DMS114 treated with DMSO at 0.1 percent for 48 hours (cell line): ENCODE measurements around the gene RFTN1.
"Not testable (repeated sequence)": the region's sequence is repeated elsewhere in the genome, so short reads cannot be mapped to it uniquely, and the experiment has no call there.

ENCODE experiments used
- DNase-seq: peaks from one replicate; lab custom pipeline; 2025; ENCODE audit not compliant: unreplicated experiment; lab: John Stamatoyannopoulos, UW

RFTN1 gene

DNA sequence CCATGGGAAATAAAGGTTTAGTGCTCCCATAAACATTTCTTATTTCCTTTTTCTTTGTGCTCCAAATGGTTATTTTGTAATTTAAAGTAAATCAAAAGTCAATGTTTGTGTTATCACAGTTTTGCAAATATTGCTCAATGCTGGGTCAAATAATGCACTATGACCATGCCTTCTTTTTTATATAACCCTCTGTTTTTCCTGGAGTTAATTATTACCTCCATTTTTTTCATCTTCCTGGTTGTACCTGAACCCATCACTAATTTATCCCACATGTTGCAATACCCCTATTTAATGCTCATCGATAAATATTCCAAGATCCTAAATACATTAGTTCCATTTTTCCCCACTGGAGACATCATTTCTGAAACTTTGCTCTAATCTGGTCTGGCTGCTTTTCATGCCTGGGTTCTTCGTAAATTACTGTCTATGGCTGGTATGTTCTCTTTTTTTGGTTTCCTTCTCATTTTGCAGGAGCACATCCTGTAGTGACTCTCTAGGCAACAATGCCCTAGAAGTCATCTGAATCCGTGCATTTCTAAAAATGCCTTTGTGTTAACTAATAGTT, 182.1 kb downstream of the RFTN1 start:
- DNase-seq: no peak

DNA sequence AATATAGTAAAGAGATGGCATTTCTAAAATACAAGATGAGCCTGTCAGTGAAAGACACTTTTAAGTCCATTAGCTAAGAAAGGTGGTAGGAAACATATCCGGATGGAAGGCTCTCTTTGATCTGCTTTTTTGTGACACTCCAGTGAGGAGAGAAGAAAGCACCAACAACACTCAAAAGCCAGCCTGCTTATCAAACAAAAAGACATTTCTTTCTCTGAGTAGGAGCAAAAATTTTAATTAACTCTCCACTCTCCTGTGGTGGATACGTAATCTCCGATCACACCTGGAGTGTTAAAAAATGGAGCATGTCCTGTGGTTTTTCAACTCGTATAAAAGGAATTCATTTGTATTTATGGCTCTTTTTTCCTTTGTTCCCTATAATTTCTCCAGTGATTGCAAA, 183.1 kb downstream of the RFTN1 start:
- no peak for DNase-seq

DNA sequence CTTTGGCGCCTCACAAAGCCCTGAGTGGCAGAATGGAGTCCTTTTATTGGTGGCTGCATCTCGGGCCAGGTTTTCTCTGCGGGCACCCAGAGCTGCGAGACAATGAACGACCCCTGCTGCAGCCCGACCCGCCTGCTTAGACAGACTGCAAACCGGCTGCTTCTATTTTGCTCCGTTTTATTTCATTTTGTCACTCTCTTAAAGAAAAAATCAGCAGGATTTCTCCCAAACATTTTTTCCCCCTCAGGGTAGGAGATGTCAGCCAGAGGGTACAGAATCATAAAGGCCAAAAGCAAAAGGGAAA, 183.7 kb downstream of the RFTN1 start:
- DNase-seq: no peak

- DNase-seq: no peak
These were observed 184.3 kb downstream of the RFTN1 start for GRCh38 chr3:16329036-16329825.

- DNase-seq: no peak
These were observed 185.4 kb downstream of the RFTN1 start for GRCh38 chr3:16328124-16328523.

- DNase-seq: no peak
These were observed 186.7 kb downstream of the RFTN1 start for GRCh38 chr3:16326724-16327349.

DNA sequence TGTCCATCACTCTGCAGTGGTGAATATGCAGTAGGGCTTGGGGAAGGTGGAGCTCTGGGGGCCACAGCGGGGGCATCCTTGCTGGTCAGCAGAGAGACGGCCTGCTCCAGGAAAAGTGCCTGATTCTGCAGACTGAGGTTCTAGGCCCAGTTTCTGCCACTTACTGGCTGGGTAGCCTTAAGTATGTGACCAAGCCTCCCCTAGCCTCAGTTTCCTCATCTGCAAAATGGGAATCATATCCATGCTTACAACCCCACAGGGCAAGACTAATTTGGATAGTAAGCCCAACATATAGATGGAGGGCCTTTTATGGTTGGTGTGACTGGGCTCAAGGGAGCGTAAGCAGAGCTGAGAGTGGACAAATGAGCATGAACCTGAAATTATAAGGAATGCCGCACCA, 187.6 kb downstream of the RFTN1 start:
- DNase-seq: no peak

- DNase-seq: no peak
These were observed 189.8 kb downstream of the RFTN1 start for GRCh38 chr3:16323737-16324136.

DNA sequence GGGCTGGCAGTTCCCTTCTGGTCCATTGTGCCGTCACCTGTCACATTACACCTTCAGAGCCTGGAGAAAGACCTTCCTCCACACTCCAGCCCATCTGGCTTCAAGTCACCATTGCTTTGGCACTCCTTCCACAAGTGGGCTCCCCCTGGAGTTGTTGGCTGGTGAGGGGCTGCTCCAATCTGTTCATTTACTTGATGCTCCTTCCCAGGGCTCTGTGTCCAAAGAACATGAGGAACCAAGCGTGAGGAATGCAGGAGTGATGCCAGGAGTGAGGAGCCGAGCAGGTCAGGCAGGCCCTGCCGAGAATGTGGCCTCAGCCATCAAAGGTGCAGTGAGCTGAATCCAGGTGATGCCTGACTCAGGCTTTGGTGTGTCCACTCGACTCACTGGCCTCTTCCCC, 191.3 kb downstream of the RFTN1 start:
- DNase-seq: no peak

GRCh38 chr3:16320711-16321110, 192.8 kb downstream of the RFTN1 start:
- no peak for DNase-seq

GRCh38 chr3:16319723-16320122, 193.8 kb downstream of the RFTN1 start:
- no peak for DNase-seq

DNA sequence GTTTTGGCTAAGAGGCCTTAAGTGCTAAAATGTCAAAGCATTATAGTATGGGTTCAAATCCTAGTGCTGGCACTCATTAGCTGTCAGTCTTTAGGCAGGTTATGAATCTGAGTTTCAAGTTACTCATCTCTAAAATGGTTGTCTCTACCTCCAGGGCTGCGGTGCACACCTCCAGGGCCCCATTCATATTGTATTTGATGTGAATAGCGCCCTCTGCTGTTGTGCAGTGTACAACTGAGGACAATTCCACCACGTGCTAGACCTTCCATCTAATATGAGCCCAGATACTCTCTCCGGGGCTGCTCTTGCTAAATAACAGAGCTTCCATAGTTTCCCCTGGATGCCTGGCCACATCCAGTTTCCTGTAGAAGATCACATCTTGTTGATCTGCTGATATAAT, 194.2 kb downstream of the RFTN1 start:
- no peak for DNase-seq

- no peak for DNase-seq
These were observed 195.3 kb downstream of the RFTN1 start for GRCh38 chr3:16318176-16318575.

- DNase-seq: no peak
These were observed 195.9 kb downstream of the RFTN1 start for GRCh38 chr3:16317561-16317945.

GRCh38 chr3:16316847-16317560, 196.5 kb downstream of the RFTN1 start:
- no peak for DNase-seq

DNA sequence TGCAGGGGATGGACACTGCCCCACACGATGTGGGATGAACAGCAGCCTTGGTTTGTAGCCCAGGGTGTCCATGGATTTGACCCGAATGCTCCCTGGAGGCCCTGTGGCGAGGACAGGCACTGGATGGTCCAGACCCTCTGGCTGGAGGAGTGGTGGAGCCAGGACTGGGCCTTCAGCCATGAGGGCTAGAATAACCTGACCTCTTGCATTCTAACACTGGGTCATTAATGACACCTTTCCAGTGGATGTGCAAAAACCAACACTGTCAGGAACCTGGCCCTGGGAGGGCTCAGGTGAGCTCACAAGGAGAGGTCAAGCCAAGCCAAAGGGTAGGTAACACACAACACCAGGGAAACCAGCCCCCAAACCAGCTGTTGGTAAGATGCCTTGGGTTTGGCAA, 197.1 kb downstream of the RFTN1 start:
- DNase-seq: no peak

DNA sequence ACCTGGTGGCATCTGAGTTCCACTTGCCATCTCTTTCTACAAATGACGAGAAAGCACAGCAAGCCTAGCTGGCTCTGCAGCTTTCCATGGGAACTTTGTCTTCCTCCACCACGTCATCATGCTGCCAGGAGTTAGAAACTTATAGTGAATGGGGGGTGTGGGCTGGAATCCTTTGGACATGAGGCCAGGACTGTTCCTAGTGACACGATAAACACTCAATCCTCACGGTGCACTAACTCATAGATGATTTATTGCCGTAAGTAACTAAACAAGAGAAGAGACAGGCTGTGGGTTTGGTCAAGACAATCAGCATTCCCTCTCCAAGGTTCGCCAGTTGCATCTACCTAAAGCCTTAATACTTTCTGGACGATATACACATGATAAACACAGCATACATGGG, 197.9 kb downstream of the RFTN1 start:
- no peak for DNase-seq

- no peak for DNase-seq
These were observed 199.4 kb downstream of the RFTN1 start for GRCh38 chr3:16313886-16314645.

DNA sequence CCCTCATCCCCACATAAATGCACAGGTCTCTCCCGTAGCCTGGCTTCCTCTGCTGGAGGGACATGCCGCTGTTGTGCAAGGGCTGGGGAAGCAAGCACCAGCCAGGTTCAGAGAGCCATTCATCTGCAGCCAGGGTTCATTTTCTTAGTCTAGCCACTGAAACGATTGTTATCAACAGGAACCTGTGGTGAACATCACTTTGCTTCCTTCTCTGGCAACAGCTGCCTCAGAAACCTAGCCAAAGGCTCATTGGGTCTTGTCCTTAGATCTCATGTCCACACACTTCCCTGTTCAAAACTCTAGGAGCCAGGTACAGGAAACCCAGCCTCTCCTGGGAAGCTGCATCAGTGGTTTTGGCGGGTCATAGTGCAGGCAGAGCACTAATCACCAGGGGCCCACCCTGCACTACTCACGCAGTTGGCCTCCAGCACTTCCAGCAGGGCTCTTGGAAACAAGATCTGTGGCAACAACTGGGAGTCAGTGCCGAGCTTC, 201.5 kb downstream of the RFTN1 start:
- DNase-seq: no peak

- not testable (repeated sequence) for DNase-seq
These were observed 203.0 kb downstream of the RFTN1 start for GRCh38 chr3:16310486-16310885.

GRCh38 chr3:16309558-16309957, 203.9 kb downstream of the RFTN1 start:
- DNase-seq: no peak
